ENCODE results near the gene PTGES3.

GRCh38 chr12:56635806-56636674 lies 52.0 kb downstream of the PTGES3 start:
- no peak for TF ChIP-seq POLR2A (IDR thresholded peaks at IDR 0.05)
- TF ChIP-seq, protein P1, sequence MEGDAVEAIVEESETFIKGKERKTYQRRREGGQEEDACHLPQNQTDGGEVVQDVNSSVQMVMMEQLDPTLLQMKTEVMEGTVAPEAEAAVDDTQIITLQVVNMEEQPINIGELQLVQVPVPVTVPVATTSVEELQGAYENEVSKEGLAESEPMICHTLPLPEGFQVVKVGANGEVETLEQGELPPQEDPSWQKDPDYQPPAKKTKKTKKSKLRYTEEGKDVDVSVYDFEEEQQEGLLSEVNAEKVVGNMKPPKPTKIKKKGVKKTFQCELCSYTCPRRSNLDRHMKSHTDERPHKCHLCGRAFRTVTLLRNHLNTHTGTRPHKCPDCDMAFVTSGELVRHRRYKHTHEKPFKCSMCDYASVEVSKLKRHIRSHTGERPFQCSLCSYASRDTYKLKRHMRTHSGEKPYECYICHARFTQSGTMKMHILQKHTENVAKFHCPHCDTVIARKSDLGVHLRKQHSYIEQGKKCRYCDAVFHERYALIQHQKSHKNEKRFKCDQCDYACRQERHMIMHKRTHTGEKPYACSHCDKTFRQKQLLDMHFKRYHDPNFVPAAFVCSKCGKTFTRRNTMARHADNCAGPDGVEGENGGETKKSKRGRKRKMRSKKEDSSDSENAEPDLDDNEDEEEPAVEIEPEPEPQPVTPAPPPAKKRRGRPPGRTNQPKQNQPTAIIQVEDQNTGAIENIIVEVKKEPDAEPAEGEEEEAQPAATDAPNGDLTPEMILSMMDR (IDR thresholded peaks at IDR 0.05) = no peak
